ENCODE results near the gene MRPS10. TPM values are rescaled to one million over a fixed set of nuclear protein-coding genes. Genes with fewer than 3 reads are reported as not detected.

Gene MRPS10
- total and polyA plus RNA-seq, 7 experiments from 2014 or later: 17.0 to 60.9 (median 26.7) TPM

- peaks cover 0 to 34% (median 0%) of the 10 kb centered on the region in 3 experiments for H3K36me3 ChIP-seq (ENCODE audit: control insufficient read depth in 2 of 3, insufficient read depth in 3 of 3, low read length in 3 of 3)
- DNase-seq (no peak), ATAC-seq (no peak)
- no peaks in the 10 kb centered on the region for H3K9me3 Mint-ChIP-seq
- H3K27ac Mint-ChIP-seq: peak overlapping the region in 6 of 9 donors; percentile 4 to 32 (median 14)
- intact Hi-C loops (cut with micrococcal nuclease): no loop called here
- ChIA-PET CTCF (no interaction called here), POLR2A (no interaction called here)
- no peak overlapping the region for H3K4me3 Mint-ChIP-seq
- no peak overlapping the region for H3K4me3 ChIP-seq (ENCODE audit: low read length)
- H3K27me3 ChIP-seq (ENCODE audit: control insufficient read depth in 2 of 2, insufficient read depth in 2 of 2, low read length in 2 of 2): no peaks in the 10 kb centered on the region
- H3K27ac ChIP-seq (ENCODE audit: low read depth, low read length): no peak overlapping the region
- H3K4me1 ChIP-seq (ENCODE audit: control insufficient read depth in 2 of 2, insufficient read depth in 2 of 2, low read length in 2 of 2): no peaks in the 10 kb centered on the region
- no peaks in the 10 kb centered on the region for H3K27me3 Mint-ChIP-seq
- peaks cover 0 to 19% (median 0%) of the 10 kb centered on the region in 5 donors for H3K36me3 Mint-ChIP-seq
- H3K9me3 ChIP-seq (ENCODE audit: control insufficient read depth in 2 of 3, low read length in 3 of 3): no peaks in the 10 kb centered on the region
- H3K4me1 Mint-ChIP-seq: peaks cover 0 to 8% (median 0%) of the 10 kb centered on the region in 7 donors
Observed at GRCh38 chr6:42226645-42227143, 9.0 kb upstream of the MRPS10 start.

- ChIA-PET POLR2A (interaction anchor here (0.7 kb wide), 2 partner anchors 15 to 18 kb away, joined by 3 read pairs; no protein-coding TSS in a partner anchor), CTCF (interaction anchor here (0.6 kb wide), 1 partner anchor 309 kb away, joined by 4 read pairs; no protein-coding TSS in a partner anchor)
- H3K27me3 ChIP-seq (ENCODE audit: control insufficient read depth in 2 of 2, insufficient read depth in 2 of 2, low read length in 2 of 2): no peaks in the 10 kb centered on the region
- ATAC-seq (no peak), DNase-seq (no peak)
- H3K27ac ChIP-seq (ENCODE audit: low read depth, low read length): no peak overlapping the region
- H3K4me1 Mint-ChIP-seq: peaks cover 0 to 8% (median 0%) of the 10 kb centered on the region in 7 donors
- intact Hi-C loops (cut with micrococcal nuclease): no loop called here
- no peak overlapping the region for H3K4me3 ChIP-seq (ENCODE audit: low read length)
- H3K27ac Mint-ChIP-seq: peak overlapping the region in 4 of 9 donors; percentile 4 to 32 (median 14)
- peaks cover 0 to 18% (median 0%) of the 10 kb centered on the region in 5 donors for H3K36me3 Mint-ChIP-seq
- no peaks in the 10 kb centered on the region for H3K4me1 ChIP-seq (ENCODE audit: control insufficient read depth in 2 of 2, insufficient read depth in 2 of 2, low read length in 2 of 2)
- H3K9me3 Mint-ChIP-seq: no peaks in the 10 kb centered on the region
- H3K4me3 Mint-ChIP-seq: no peak overlapping the region
- H3K36me3 ChIP-seq (ENCODE audit: control insufficient read depth in 2 of 3, insufficient read depth in 3 of 3, low read length in 3 of 3): peaks cover 0 to 30% (median 0%) of the 10 kb centered on the region in 3 experiments
- no peaks in the 10 kb centered on the region for H3K27me3 Mint-ChIP-seq
- H3K9me3 ChIP-seq (ENCODE audit: control insufficient read depth in 2 of 3, low read length in 3 of 3): no peaks in the 10 kb centered on the region
Observed at GRCh38 chr6:42226161-42226611, 8.5 kb upstream of the MRPS10 start.

- no peaks in the 10 kb centered on the region for H3K9me3 Mint-ChIP-seq
- Histone ChIP-seq H3K9me3 (ENCODE audit: control insufficient read depth in 2 of 3, low read length in 3 of 3) (no peaks in the 10 kb centered on the region), H3K36me3 (ENCODE audit: control insufficient read depth in 2 of 3, insufficient read depth in 3 of 3, low read length in 3 of 3) (peaks cover 0 to 25% (median 0%) of the 10 kb centered on the region in 3 experiments), H3K27ac (ENCODE audit: low read depth, low read length) (no peak overlapping the region), H3K4me3 (ENCODE audit: low read length) (no peak overlapping the region), H3K4me1 (ENCODE audit: control insufficient read depth in 2 of 2, insufficient read depth in 2 of 2, low read length in 2 of 2) (no peaks in the 10 kb centered on the region), H3K27me3 (ENCODE audit: control insufficient read depth in 2 of 2, insufficient read depth in 2 of 2, low read length in 2 of 2) (no peaks in the 10 kb centered on the region)
- no peak overlapping the region for H3K4me3 Mint-ChIP-seq
- peak overlapping the region in 1 of 9 donors; percentile 12 for H3K27ac Mint-ChIP-seq
- no peaks in the 10 kb centered on the region for H3K27me3 Mint-ChIP-seq
- DNase-seq (no peak), ATAC-seq (no peak)
- intact Hi-C loops (cut with micrococcal nuclease): no loop called here
- H3K36me3 Mint-ChIP-seq: peaks cover 0 to 18% (median 0%) of the 10 kb centered on the region in 5 donors
- peaks cover 0 to 8% (median 0%) of the 10 kb centered on the region in 7 donors for H3K4me1 Mint-ChIP-seq
- POLR2A ChIA-PET: interaction anchor here (0.7 kb wide), 2 partner anchors 16 to 19 kb away, joined by 3 read pairs; no protein-coding TSS in a partner anchor
- CTCF ChIA-PET: no interaction called here
Observed at GRCh38 chr6:42225419-42225818, 7.8 kb upstream of the MRPS10 start.

GRCh38 chr6:42225029-42225339 lies 7.3 kb upstream of the MRPS10 start:
- H3K9me3 Mint-ChIP-seq: no peaks in the 10 kb centered on the region
- H3K27ac ChIP-seq (ENCODE audit: low read depth, low read length): no peak overlapping the region
- no peaks in the 10 kb centered on the region for H3K27me3 ChIP-seq (ENCODE audit: control insufficient read depth in 2 of 2, insufficient read depth in 2 of 2, low read length in 2 of 2)
- no peak for DNase-seq
- H3K36me3 ChIP-seq (ENCODE audit: control insufficient read depth in 2 of 3, insufficient read depth in 3 of 3, low read length in 3 of 3): peaks cover 0 to 25% (median 0%) of the 10 kb centered on the region in 3 experiments
- peaks cover 0 to 18% (median 0%) of the 10 kb centered on the region in 5 donors for H3K36me3 Mint-ChIP-seq
- H3K27me3 Mint-ChIP-seq: no peaks in the 10 kb centered on the region
- POLR2A ChIA-PET: no interaction called here
- no peak for ATAC-seq
- H3K4me1 ChIP-seq (ENCODE audit: control insufficient read depth in 2 of 2, insufficient read depth in 2 of 2, low read length in 2 of 2): no peaks in the 10 kb centered on the region
- no peak overlapping the region for H3K27ac Mint-ChIP-seq
- H3K4me3 Mint-ChIP-seq: no peak overlapping the region
- no peak overlapping the region for H3K4me3 ChIP-seq (ENCODE audit: low read length)
- CTCF ChIA-PET: no interaction called here
- intact Hi-C loops (cut with micrococcal nuclease): no loop called here
- no peaks in the 10 kb centered on the region for H3K9me3 ChIP-seq (ENCODE audit: control insufficient read depth in 2 of 3, low read length in 3 of 3)
- H3K4me1 Mint-ChIP-seq: peaks cover 0 to 8% (median 0%) of the 10 kb centered on the region in 7 donors

GRCh38 chr6:42224222-42225028 lies 6.8 kb upstream of the MRPS10 start:
- Mint-ChIP-seq H3K4me1 (peaks cover 0 to 8% (median 0%) of the 10 kb centered on the region in 7 donors), H3K9me3 (no peaks in the 10 kb centered on the region), H3K27me3 (no peaks in the 10 kb centered on the region), H3K36me3 (peaks cover 0 to 16% (median 0%) of the 10 kb centered on the region in 5 donors), H3K27ac (peak overlapping the region in 1 of 9 donors; percentile 31), H3K4me3 (no peak overlapping the region)
- no peaks in the 10 kb centered on the region for H3K27me3 ChIP-seq (ENCODE audit: control insufficient read depth in 2 of 2, insufficient read depth in 2 of 2, low read length in 2 of 2)
- ChIA-PET CTCF (interaction anchor here (0.6 kb wide), 1 partner anchor 178 kb away, joined by 3 read pairs; no protein-coding TSS in a partner anchor), POLR2A (interaction anchor here (0.6 kb wide), 1 partner anchor 164 kb away, joined by 3 read pairs; no protein-coding TSS in a partner anchor)
- H3K27ac ChIP-seq (ENCODE audit: low read depth, low read length): no peak overlapping the region
- ATAC-seq: no peak
- no peaks in the 10 kb centered on the region for H3K4me1 ChIP-seq (ENCODE audit: control insufficient read depth in 2 of 2, insufficient read depth in 2 of 2, low read length in 2 of 2)
- no peak for DNase-seq
- no peak overlapping the region for H3K4me3 ChIP-seq (ENCODE audit: low read length)
- H3K9me3 ChIP-seq (ENCODE audit: control insufficient read depth in 2 of 3, low read length in 3 of 3): no peaks in the 10 kb centered on the region
- H3K36me3 ChIP-seq (ENCODE audit: control insufficient read depth in 2 of 3, insufficient read depth in 3 of 3, low read length in 3 of 3): peaks cover 0 to 25% (median 0%) of the 10 kb centered on the region in 3 experiments
- intact Hi-C loops (cut with micrococcal nuclease): no loop called here

GRCh38 chr6:42222448-42222847 lies 4.8 kb upstream of the MRPS10 start:
- Histone ChIP-seq H3K4me3 (ENCODE audit: low read length) (no peak overlapping the region), H3K36me3 (ENCODE audit: control insufficient read depth in 2 of 3, insufficient read depth in 3 of 3, low read length in 3 of 3) (peaks cover 0 to 10% (median 0%) of the 10 kb centered on the region in 3 experiments), H3K9me3 (ENCODE audit: control insufficient read depth in 2 of 3, low read length in 3 of 3) (no peaks in the 10 kb centered on the region), H3K4me1 (ENCODE audit: control insufficient read depth in 2 of 2, insufficient read depth in 2 of 2, low read length in 2 of 2) (peaks cover 0 to 4% of the 10 kb centered on the region in 2 donors), H3K27me3 (ENCODE audit: control insufficient read depth in 2 of 2, insufficient read depth in 2 of 2, low read length in 2 of 2) (no peaks in the 10 kb centered on the region), H3K27ac (ENCODE audit: low read depth, low read length) (no peak overlapping the region)
- no peak overlapping the region for H3K27ac Mint-ChIP-seq
- intact Hi-C loops (cut with micrococcal nuclease): no loop called here
- POLR2A ChIA-PET: no interaction called here
- H3K36me3 Mint-ChIP-seq: peaks cover 0 to 4% (median 4%) of the 10 kb centered on the region in 5 donors
- H3K27me3 Mint-ChIP-seq: no peaks in the 10 kb centered on the region
- DNase-seq (no peak), ATAC-seq (no peak)
- CTCF ChIA-PET: no interaction called here
- no peak overlapping the region for H3K4me3 Mint-ChIP-seq
- H3K9me3 Mint-ChIP-seq: no peaks in the 10 kb centered on the region
- H3K4me1 Mint-ChIP-seq: peaks cover 3 to 10% (median 5%) of the 10 kb centered on the region in 7 donors

All from naive thymus-derived CD4-positive, alpha-beta T cell (primary cell).